Measurements from ENCODE around the gene MGMT. TPM values are rescaled to one million over a fixed set of nuclear protein-coding genes. Genes with fewer than 3 reads are reported as not detected.

Gene MGMT
- total RNA-seq, 3 donors from 2014 or later = 34.1 to 57.8 (median 46.7) TPM

GRCh38 chr10:129483430-129484010 lies 16.5 kb downstream of the MGMT start:
- no peaks in the 10 kb centered on the region for H3K4me1 ChIP-seq
- H3K4me3 ChIP-seq = no peak overlapping the region
- H3K27ac ChIP-seq = no peak overlapping the region
- no peak for TF ChIP-seq POLR2A (IDR thresholded peaks at IDR 0.05)
- TF ChIP-seq POLR2AphosphoS5 (IDR thresholded peaks at IDR 0.05) = no peak
- TF ChIP-seq, protein P1, sequence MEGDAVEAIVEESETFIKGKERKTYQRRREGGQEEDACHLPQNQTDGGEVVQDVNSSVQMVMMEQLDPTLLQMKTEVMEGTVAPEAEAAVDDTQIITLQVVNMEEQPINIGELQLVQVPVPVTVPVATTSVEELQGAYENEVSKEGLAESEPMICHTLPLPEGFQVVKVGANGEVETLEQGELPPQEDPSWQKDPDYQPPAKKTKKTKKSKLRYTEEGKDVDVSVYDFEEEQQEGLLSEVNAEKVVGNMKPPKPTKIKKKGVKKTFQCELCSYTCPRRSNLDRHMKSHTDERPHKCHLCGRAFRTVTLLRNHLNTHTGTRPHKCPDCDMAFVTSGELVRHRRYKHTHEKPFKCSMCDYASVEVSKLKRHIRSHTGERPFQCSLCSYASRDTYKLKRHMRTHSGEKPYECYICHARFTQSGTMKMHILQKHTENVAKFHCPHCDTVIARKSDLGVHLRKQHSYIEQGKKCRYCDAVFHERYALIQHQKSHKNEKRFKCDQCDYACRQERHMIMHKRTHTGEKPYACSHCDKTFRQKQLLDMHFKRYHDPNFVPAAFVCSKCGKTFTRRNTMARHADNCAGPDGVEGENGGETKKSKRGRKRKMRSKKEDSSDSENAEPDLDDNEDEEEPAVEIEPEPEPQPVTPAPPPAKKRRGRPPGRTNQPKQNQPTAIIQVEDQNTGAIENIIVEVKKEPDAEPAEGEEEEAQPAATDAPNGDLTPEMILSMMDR (IDR thresholded peaks at IDR 0.05) = no peak
- H3K36me3 ChIP-seq = no peaks in the 10 kb centered on the region
- H3K27me3 ChIP-seq = no peaks in the 10 kb centered on the region
- no peak for DNase-seq (ENCODE audit: low spot score in 2 of 2)
- peaks cover 23 to 45% of the 10 kb centered on the region in 2 donors for H3K9me3 ChIP-seq
- intact Hi-C loops (cut with DNase I; ENCODE audit: low total_unique reads) = no loop called here

DNA sequence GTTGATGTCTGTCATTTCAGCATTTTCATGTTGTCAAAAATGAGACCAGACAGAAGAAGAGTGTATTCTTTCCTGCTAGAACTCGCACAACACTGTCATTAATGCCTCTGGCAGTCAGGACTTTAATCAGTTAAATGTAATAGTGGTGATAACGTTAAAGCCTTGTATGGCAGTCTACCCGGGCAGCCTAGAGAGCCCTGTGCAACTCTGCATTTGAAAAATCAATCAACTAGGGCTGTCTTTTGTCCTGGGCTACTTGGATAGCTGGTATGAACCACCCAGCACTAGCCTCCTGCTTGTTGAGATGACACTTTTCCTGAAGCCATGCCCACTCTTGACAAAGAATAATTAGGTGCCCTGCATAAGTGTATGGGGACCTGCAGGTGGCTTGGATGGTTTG lies 19.8 kb downstream of the MGMT start:
- Histone ChIP-seq H3K27ac (no peak overlapping the region), H3K36me3 (no peaks in the 10 kb centered on the region), H3K4me1 (no peaks in the 10 kb centered on the region), H3K9me3 (peaks cover 27 to 57% of the 10 kb centered on the region in 2 donors), H3K27me3 (no peaks in the 10 kb centered on the region), H3K4me3 (no peak overlapping the region)
- intact Hi-C loops (cut with DNase I; ENCODE audit: low total_unique reads) = no loop called here
- DNase-seq (ENCODE audit: low spot score in 2 of 2) = no peak
- TF ChIP-seq, protein P1 (IDR thresholded peaks at IDR 0.05) = no peak
- no peak for TF ChIP-seq POLR2A (IDR thresholded peaks at IDR 0.05)
- no peak for TF ChIP-seq POLR2AphosphoS5 (IDR thresholded peaks at IDR 0.05)

GRCh38 chr10:129491123-129491734 lies 24.2 kb downstream of the MGMT start:
- TF ChIP-seq, protein P1 (IDR thresholded peaks at IDR 0.05) = no peak
- TF ChIP-seq POLR2A (IDR thresholded peaks at IDR 0.05) = no peak
- no peak for TF ChIP-seq POLR2AphosphoS5 (IDR thresholded peaks at IDR 0.05)
- H3K9me3 ChIP-seq = peaks cover 19 to 31% of the 10 kb centered on the region in 2 donors

GRCh38 chr10:129494176-129494575 lies 27.1 kb downstream of the MGMT start:
- DNase-seq (ENCODE audit: low spot score in 2 of 2) = no peak
- intact Hi-C loops (cut with DNase I; ENCODE audit: low total_unique reads) = no loop called here
- peaks cover 19 to 31% of the 10 kb centered on the region in 2 donors for H3K9me3 ChIP-seq

More at GRCh38 chr10:129491123-129491734, 24.2 kb downstream of the MGMT start:
- no peak for DNase-seq (ENCODE audit: low spot score in 2 of 2)
- Histone ChIP-seq H3K36me3 (no peaks in the 10 kb centered on the region), H3K27me3 (no peaks in the 10 kb centered on the region), H3K27ac (no peak overlapping the region), H3K4me1 (no peaks in the 10 kb centered on the region), H3K4me3 (no peak overlapping the region)
- intact Hi-C loops (cut with DNase I; ENCODE audit: low total_unique reads) = no loop called here

DNA sequence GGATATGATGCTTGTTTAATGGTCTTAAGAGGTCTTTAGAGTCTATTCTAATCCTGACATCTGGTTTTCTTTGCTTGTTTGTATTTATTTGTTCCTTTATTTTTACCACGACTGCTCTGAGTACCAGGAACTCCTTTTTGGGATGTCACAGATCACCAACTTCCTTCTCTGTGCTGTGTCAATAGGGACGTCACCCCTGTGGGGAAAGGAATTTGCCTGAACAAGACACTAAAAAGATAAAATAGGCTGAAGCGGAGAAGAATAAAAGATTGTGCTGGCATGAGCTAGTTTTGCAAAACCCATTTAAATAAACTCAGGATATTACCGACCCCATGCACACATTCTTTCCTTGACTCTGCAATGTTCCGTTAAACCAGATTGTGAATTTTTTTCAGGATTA lies 27.7 kb downstream of the MGMT start:
- Histone ChIP-seq H3K27ac (no peak overlapping the region), H3K4me3 (no peak overlapping the region), H3K27me3 (no peaks in the 10 kb centered on the region), H3K9me3 (peaks cover 19 to 28% of the 10 kb centered on the region in 2 donors), H3K4me1 (no peaks in the 10 kb centered on the region), H3K36me3 (no peaks in the 10 kb centered on the region)
- TF ChIP-seq, protein P1 (IDR thresholded peaks at IDR 0.05) = no peak
- no peak for TF ChIP-seq POLR2A (IDR thresholded peaks at IDR 0.05)
- no peak for TF ChIP-seq POLR2AphosphoS5 (IDR thresholded peaks at IDR 0.05)
- DNase-seq (ENCODE audit: low spot score in 2 of 2) = no peak
- intact Hi-C loops (cut with DNase I; ENCODE audit: low total_unique reads) = no loop called here

More at GRCh38 chr10:129494176-129494575, 27.1 kb downstream of the MGMT start:
- no peaks in the 10 kb centered on the region for H3K4me1 ChIP-seq
- no peaks in the 10 kb centered on the region for H3K27me3 ChIP-seq
- H3K36me3 ChIP-seq = no peaks in the 10 kb centered on the region
- TF ChIP-seq POLR2AphosphoS5 (IDR thresholded peaks at IDR 0.05) (no peak), POLR2A (IDR thresholded peaks at IDR 0.05) (no peak)
- TF ChIP-seq, protein P1 (IDR thresholded peaks at IDR 0.05) = no peak
- no peak overlapping the region for H3K27ac ChIP-seq
- no peak overlapping the region for H3K4me3 ChIP-seq
